Colonic mucosa (tissue), 4 donors: ENCODE data around the gene DYNC2LI1. TPM values are rescaled to one million over a fixed set of nuclear protein-coding genes. Genes with fewer than 3 reads are reported as not detected.

Experiments
- DNase-seq: peaks from one replicate; pipeline ENCODE4 v3.0.0-alpha.2; 2020
- H3K27ac ChIP-seq: fragments of 200-600 bp; one replicate; pipeline ENCODE4 v1.8.0; 2021
- H3K27me3 ChIP-seq: fragments of 200-600 bp; one replicate; pipeline ENCODE4 v1.8.0; 2021
- H3K36me3 ChIP-seq: fragments of 200-600 bp; one replicate; pipeline ENCODE4 v1.8.0; 2021
- H3K4me1 ChIP-seq: fragments of 200-600 bp; one replicate; pipeline ENCODE4 v1.8.0; 2021; ENCODE audit warnings: mild to moderate bottlenecking
- H3K4me3 ChIP-seq: fragments of 200-600 bp; one replicate; pipeline ENCODE4 v1.8.0; 2021
- H3K9ac ChIP-seq, 2 donors: one replicate each; pipeline ENCODE4 v1.7.0; 2013; ENCODE audit warnings: control low read depth in 2 of 2, low read depth in 2 of 2, low read length in 2 of 2
- H3K9me3 ChIP-seq: fragments of 200-600 bp; one replicate; pipeline ENCODE4 v1.8.0; 2021
- intact Hi-C: fragments of 100-400 bp; cut with DNase I; formaldehyde crosslinking; loops from one replicate; pipeline ENCODE4 v1.14.1; 2022
- total RNA-seq, 2 donors: library from RNA; stranded (reverse); fragmentation: NEBNext Ultra II Directional in 1 of 2; extraction: Animal tissue kit (Norgen Biotek cat#: 25700) in 1 of 2; gene quantifications; one replicate each; pipeline ENCODE4 v1.2.1, GENCODE V29; 2021
- TF ChIP-seq, protein P1 (sequence below): fragments of 200-600 bp; IDR thresholded peaks from one replicate; pipeline ENCODE4 v1.8.0; 2022; ENCODE audit warnings: antibody characterized with exemption, mild to moderate bottlenecking
- donor health status: healthy.
- donor health status: DM: no; HTN: no; CAD: no.
- donor health status: DM: no; HTN: no; CAD: no.

Gene DYNC2LI1
- total RNA-seq, 2 donors from 2014 or later = 8.1 to 17.2 TPM

DNA sequence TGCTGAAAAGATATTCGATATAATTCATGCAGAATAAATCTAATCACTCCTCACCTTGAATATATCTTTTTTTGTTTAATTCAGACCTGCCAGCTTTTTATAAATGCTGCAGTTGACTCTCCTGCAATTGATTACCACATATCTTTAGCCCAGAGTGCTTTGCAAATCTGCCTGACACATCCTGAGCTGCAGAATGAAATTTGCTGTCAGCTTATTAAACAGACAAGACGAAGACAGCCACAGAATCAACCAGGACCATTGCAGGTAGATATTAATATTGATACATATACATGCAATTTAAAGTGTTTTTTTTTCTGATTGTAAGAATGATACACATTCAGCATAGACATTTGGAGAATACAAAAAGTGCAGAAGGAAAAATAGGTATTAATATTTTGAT is 35.6 kb upstream of the DYNC2LI1 start:
- Histone ChIP-seq H3K9me3 (no peaks in the 10 kb centered on the region), H3K27me3 (no peaks in the 10 kb centered on the region), H3K27ac (no peak overlapping the region), H3K4me3 (no peak overlapping the region), H3K9ac (no peak overlapping the region), H3K36me3 (no peaks in the 10 kb centered on the region), H3K4me1 (no peaks in the 10 kb centered on the region)
- no peak for DNase-seq
- intact Hi-C loops = no loop called here
- TF ChIP-seq, protein P1, sequence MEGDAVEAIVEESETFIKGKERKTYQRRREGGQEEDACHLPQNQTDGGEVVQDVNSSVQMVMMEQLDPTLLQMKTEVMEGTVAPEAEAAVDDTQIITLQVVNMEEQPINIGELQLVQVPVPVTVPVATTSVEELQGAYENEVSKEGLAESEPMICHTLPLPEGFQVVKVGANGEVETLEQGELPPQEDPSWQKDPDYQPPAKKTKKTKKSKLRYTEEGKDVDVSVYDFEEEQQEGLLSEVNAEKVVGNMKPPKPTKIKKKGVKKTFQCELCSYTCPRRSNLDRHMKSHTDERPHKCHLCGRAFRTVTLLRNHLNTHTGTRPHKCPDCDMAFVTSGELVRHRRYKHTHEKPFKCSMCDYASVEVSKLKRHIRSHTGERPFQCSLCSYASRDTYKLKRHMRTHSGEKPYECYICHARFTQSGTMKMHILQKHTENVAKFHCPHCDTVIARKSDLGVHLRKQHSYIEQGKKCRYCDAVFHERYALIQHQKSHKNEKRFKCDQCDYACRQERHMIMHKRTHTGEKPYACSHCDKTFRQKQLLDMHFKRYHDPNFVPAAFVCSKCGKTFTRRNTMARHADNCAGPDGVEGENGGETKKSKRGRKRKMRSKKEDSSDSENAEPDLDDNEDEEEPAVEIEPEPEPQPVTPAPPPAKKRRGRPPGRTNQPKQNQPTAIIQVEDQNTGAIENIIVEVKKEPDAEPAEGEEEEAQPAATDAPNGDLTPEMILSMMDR = no peak

DNA sequence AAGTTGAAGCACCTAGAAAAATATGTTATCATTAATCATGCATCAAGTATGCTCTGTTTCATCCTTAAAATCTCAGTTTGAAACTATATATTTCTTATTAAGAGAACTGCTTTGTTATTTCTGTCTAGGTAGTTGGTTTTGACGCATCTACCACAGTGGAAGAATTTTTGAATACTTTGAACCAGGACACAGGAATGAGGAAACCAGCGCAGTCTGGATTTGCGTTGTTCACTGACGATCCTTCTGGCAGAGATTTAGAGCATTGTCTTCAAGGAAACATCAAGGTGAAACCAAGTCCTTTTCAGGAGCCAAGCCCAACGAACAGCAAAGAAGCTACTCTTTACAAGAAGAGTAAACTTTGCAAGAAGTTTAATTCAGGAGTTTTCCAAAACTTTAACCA is 30.1 kb upstream of the DYNC2LI1 start:
- TF ChIP-seq, protein P1 = no peak
- intact Hi-C loops = no loop called here
- Histone ChIP-seq H3K27ac (no peak overlapping the region), H3K9ac (no peak overlapping the region), H3K36me3 (no peaks in the 10 kb centered on the region), H3K4me1 (no peaks in the 10 kb centered on the region), H3K9me3 (no peaks in the 10 kb centered on the region), H3K4me3 (no peak overlapping the region), H3K27me3 (no peaks in the 10 kb centered on the region)
- DNase-seq = no peak

DNA sequence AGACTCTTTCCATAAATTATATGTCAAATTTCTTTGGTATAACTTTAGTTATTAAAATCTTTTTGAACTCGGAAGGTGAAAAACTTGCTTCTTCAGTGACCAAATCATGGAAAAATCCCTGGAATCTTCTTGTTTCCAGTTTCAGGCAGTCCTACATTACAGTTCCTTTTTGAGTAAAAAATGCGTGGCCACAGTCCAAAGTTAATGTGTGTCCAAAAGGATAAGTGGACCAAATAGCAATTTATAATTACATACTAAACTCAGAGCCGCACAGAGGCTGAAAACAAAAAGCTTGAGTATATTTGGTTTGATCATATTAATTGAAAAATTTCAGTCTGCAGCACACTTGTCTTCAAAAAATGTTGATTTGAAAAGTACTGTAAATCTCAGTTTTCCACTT is 28.4 kb upstream of the DYNC2LI1 start:
- Histone ChIP-seq H3K36me3 (no peaks in the 10 kb centered on the region), H3K27ac (no peak overlapping the region), H3K27me3 (no peaks in the 10 kb centered on the region), H3K9ac (no peak overlapping the region), H3K4me1 (no peaks in the 10 kb centered on the region), H3K4me3 (no peak overlapping the region), H3K9me3 (no peaks in the 10 kb centered on the region)
- DNase-seq = no peak
- TF ChIP-seq, protein P1 = no peak
- intact Hi-C loops = no loop called here

DNA sequence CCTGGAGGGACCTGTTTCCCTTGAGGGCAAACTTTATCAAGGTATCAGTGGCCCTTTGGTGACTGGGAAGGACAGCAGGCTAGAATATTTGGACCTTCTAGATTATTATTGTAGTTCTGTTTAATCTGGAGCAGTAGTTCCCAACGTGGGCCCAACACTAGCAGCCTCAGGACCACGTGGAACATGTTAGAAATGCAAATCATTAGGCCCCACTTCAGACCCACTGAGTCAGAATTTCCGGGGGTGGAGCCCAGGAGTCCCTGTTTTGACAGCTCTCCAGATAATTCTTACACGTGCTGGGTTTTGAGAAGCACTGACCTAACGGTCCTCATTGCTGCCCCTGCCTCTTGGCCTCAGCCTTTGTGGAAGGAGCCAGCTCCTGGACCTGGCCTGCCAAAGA is 25.5 kb upstream of the DYNC2LI1 start:
- DNase-seq = no peak
- Histone ChIP-seq H3K27ac (no peak overlapping the region), H3K9me3 (no peaks in the 10 kb centered on the region), H3K4me1 (no peaks in the 10 kb centered on the region), H3K36me3 (no peaks in the 10 kb centered on the region), H3K27me3 (no peaks in the 10 kb centered on the region), H3K4me3 (no peak overlapping the region), H3K9ac (no peak overlapping the region)
- TF ChIP-seq, protein P1 = no peak
- intact Hi-C loops = no loop called here

DNA sequence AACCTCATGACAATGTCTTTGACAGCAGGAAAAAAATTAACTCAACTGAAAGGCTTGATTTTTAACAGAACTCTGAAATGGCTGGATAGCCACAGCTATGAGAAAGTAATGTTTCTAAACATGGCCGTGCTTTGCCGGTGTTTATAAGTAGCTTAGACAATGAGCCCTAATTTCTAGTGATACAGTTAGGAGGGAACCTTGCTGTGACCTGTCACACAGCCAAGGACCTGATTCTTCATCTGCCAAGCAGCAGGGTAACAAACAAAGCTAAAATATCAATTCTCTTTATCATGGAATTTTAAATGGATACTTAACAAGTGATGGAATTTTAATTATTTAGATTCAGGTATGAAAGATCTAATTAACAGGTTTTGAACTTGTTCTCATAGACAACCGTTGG is 24.3 kb upstream of the DYNC2LI1 start:
- TF ChIP-seq, protein P1 = no peak
- H3K27ac ChIP-seq = no peak overlapping the region
- H3K4me1 ChIP-seq = no peaks in the 10 kb centered on the region
- DNase-seq = no peak
- H3K9ac ChIP-seq = no peak overlapping the region
- H3K27me3 ChIP-seq = no peaks in the 10 kb centered on the region
- H3K4me3 ChIP-seq = no peak overlapping the region
- intact Hi-C loops = no loop called here
- no peaks in the 10 kb centered on the region for H3K9me3 ChIP-seq
- H3K36me3 ChIP-seq = no peaks in the 10 kb centered on the region
